ENCODE data around the gene RNU1-2. TPM values are rescaled to one million over a fixed set of nuclear protein-coding genes. Genes with fewer than 3 reads are reported as not detected.
"Not testable (repeated sequence)": the region's sequence is repeated elsewhere in the genome, so short reads cannot be mapped to it uniquely, and the experiment has no call there.

Gene RNU1-2
- total and polyA plus RNA-seq, 9 donors, result under 0.01 to 7,521 (median 3,807) TPM; not detected in 2

GRCh38 chr1:16886860-16887605 is 8.7 kb upstream of the RNU1-2 start:
- Histone ChIP-seq H3K27ac (no peak overlapping the region), H3K9me3 (no peaks in the 10 kb centered on the region), H3K4me3 (no peak overlapping the region), H3K27me3 (no peaks in the 10 kb centered on the region), H3K36me3 (no peaks in the 10 kb centered on the region), H3K4me1 (ENCODE audit: insufficient read depth) (no peaks in the 10 kb centered on the region)
- no peak for DNase-seq
- intact Hi-C loops (cut with DNase I), result no loop called here
- 89 to 93% (median 91%) methylated on average over 20 of the region's 20 CpGs for WGBS, 3 donors
- TF ChIP-seq POLR2A (IDR thresholded peaks at IDR 0.05) (no peak), CTCF (IDR thresholded peaks at IDR 0.05) (no peak), EP300 (IDR thresholded peaks at IDR 0.05) (no peak)

- TF ChIP-seq EP300 (IDR thresholded peaks at IDR 0.05), result no peak
- TF ChIP-seq POLR2A (IDR thresholded peaks at IDR 0.05), result no peak
- TF ChIP-seq CTCF (IDR thresholded peaks at IDR 0.05), result peak in 2 of 3 donors; percentile 10 to 25
Observed at GRCh38 chr1:16888860-16889816, 6.6 kb upstream of the RNU1-2 start.

GRCh38 chr1:16890539-16891021 is 5.2 kb upstream of the RNU1-2 start:
- H3K4me1 ChIP-seq (ENCODE audit: insufficient read depth); H3K4me3 ChIP-seq; H3K9me3 ChIP-seq; DNase-seq; intact Hi-C loops (cut with DNase I); H3K27ac ChIP-seq; H3K36me3 ChIP-seq; H3K27me3 ChIP-seq: not testable (repeated sequence)
- 42 to 56% (median 43%) methylated on average over 5 of the region's 5 CpGs for WGBS, 3 donors

More at GRCh38 chr1:16888860-16889816, 6.6 kb upstream of the RNU1-2 start:
- Histone ChIP-seq H3K4me1 (ENCODE audit: insufficient read depth) (no peaks in the 10 kb centered on the region), H3K36me3 (no peaks in the 10 kb centered on the region), H3K27ac (peak overlapping the region; percentile 84 to 93), H3K27me3 (no peaks in the 10 kb centered on the region), H3K9me3 (no peaks in the 10 kb centered on the region), H3K4me3 (peak overlapping the region; percentile 57)
- intact Hi-C loops (cut with DNase I), result no loop called here
- DNase-seq, result peak; percentile 77 to 90 (median 84)
- WGBS, 3 donors, result 9 to 18% (median 15%) methylated on average over 63 of the region's 63 CpGs

GRCh38 chr1:16891057-16891456 is 4.7 kb upstream of the RNU1-2 start:
- H3K27me3 ChIP-seq; H3K4me3 ChIP-seq; H3K9me3 ChIP-seq; DNase-seq; H3K4me1 ChIP-seq (ENCODE audit: insufficient read depth); intact Hi-C loops (cut with DNase I); H3K36me3 ChIP-seq; H3K27ac ChIP-seq: not testable (repeated sequence)
- whole genome bisulfite sequencing, 3 donors, result 37 to 44% (median 42%) methylated on average over 4 of the region's 4 CpGs

- intact Hi-C loops (cut with DNase I); H3K27me3 ChIP-seq; DNase-seq; H3K27ac ChIP-seq; H3K4me3 ChIP-seq; H3K9me3 ChIP-seq; H3K4me1 ChIP-seq (ENCODE audit: insufficient read depth); H3K36me3 ChIP-seq: not testable (repeated sequence)
- 67 to 74% (median 70%) methylated on average over 6 of the region's 6 CpGs for WGBS, 3 donors
Observed at GRCh38 chr1:16892978-16893525, 2.7 kb upstream of the RNU1-2 start.

GRCh38 chr1:16893796-16894195 is 2.0 kb upstream of the RNU1-2 start:
- H3K27me3 ChIP-seq; intact Hi-C loops (cut with DNase I); H3K9me3 ChIP-seq; H3K27ac ChIP-seq; H3K4me1 ChIP-seq (ENCODE audit: insufficient read depth); H3K4me3 ChIP-seq; DNase-seq; H3K36me3 ChIP-seq: not testable (repeated sequence)
- WGBS, 3 donors, result 71 to 88% (median 84%) methylated on average over 4 of the region's 4 CpGs

GRCh38 chr1:16894338-16894737 is 1.4 kb upstream of the RNU1-2 start:
- H3K36me3 ChIP-seq; DNase-seq; H3K27me3 ChIP-seq; H3K9me3 ChIP-seq; intact Hi-C loops (cut with DNase I); H3K4me1 ChIP-seq (ENCODE audit: insufficient read depth); H3K27ac ChIP-seq; H3K4me3 ChIP-seq: not testable (repeated sequence)
- 71 to 84% (median 74%) methylated on average over 6 of the region's 6 CpGs for WGBS, 3 donors

GRCh38 chr1:16895233-16895597 is 565 bp upstream of the RNU1-2 start:
- WGBS, 3 donors, result 0 to 3% (median 1%) methylated on average over 6 of the region's 6 CpGs
- H3K36me3 ChIP-seq; H3K4me1 ChIP-seq (ENCODE audit: insufficient read depth); intact Hi-C loops (cut with DNase I); H3K9me3 ChIP-seq; H3K27me3 ChIP-seq; DNase-seq: not testable (repeated sequence)
- H3K27ac ChIP-seq, result peak overlapping the region in 1 of 2 donors; percentile 93
- H3K4me3 ChIP-seq, result peak overlapping the region; percentile 29

Data from ovary (tissue), 9 donors.